Mammary epithelial cell (primary cell): ENCODE results near the gene FNDC5.
A peak's percentile ranks its signal among the peaks of the same experiment; 100 is the strongest.

Experiments
- EZH2 ChIP-seq: IDR thresholded peaks from 2 replicates; pipeline ENCODE4 v1.6.1; 2012; ENCODE audit warnings: low read length, inconsistent platforms, borderline replicate concordance
- TF ChIP-seq, protein P1 (sequence below), 2 donors: IDR thresholded peaks in 1 of 2; conservative IDR thresholded peaks in 1 of 2; 2 replicates each; pipeline ENCODE4 v1.5.1; 2011 to 2012; ENCODE audit warnings: inconsistent platforms in 2 of 2, low read length in 2 of 2, mild to moderate bottlenecking in 2 of 2, control low read depth in 1 of 2, low read depth in 1 of 2; ENCODE audit not compliant: insufficient read depth in 1 of 2; ENCODE audit errors: extremely low read depth in 1 of 2

DNA sequence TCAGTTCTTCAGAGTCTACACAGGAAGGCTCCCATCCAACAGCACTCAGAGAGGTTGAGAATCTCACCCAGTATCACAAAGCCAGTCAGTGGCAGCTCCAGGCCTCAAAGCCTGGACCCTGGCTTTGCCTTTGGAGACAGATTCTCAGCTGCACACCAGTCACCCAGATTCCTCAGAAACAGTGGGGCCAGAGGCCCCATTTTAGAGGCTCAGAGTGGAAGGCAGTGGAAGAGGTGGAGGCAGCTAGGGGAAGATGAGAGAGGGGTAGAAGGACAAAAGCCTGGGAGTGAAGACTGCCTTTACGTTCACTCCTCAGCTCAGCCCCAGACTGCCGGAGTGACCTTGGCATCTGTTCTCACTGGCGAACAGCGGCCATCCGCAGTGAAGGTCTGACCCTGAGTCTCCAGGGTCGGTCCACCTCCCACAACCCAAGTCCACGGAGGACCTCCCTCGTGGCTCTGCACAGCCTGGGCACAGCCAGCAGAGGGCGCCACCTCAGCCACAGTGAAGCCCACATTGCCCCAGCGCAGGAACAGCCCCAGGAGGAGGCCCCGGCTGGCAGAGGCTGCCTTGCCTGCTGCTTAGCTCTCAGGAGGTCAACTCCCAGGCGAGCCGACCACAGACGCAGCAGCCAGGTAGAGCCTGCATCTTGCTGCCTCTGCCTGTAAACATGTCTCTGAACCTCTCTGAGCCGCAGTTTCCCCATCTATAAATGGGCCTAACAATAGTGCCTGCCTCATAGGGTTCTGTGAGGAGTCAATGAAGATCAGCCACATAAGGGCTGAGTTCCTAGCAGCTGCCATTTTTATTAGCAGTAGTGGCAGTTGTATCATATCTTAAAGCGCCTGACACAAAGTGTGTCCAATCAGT, 5.9 kb upstream of the FNDC5 start:
- TF ChIP-seq, protein P1, sequence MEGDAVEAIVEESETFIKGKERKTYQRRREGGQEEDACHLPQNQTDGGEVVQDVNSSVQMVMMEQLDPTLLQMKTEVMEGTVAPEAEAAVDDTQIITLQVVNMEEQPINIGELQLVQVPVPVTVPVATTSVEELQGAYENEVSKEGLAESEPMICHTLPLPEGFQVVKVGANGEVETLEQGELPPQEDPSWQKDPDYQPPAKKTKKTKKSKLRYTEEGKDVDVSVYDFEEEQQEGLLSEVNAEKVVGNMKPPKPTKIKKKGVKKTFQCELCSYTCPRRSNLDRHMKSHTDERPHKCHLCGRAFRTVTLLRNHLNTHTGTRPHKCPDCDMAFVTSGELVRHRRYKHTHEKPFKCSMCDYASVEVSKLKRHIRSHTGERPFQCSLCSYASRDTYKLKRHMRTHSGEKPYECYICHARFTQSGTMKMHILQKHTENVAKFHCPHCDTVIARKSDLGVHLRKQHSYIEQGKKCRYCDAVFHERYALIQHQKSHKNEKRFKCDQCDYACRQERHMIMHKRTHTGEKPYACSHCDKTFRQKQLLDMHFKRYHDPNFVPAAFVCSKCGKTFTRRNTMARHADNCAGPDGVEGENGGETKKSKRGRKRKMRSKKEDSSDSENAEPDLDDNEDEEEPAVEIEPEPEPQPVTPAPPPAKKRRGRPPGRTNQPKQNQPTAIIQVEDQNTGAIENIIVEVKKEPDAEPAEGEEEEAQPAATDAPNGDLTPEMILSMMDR (conservative IDR thresholded peaks at IDR 0.05 in 1 of 2, IDR thresholded peaks at IDR 0.05 in 1 of 2; ENCODE audit: extremely low read depth in 1 of 2, insufficient read depth in 1 of 2, low read depth in 1 of 2, low read length in 2 of 2): peak; percentile 87 to 92
- TF ChIP-seq EZH2: no peak
